OCI-M2 (cell line): ENCODE measurements around the gene LNP1.

Experiments
- DNase-seq: peaks from one replicate; lab custom pipeline; 2025; ENCODE audit not compliant: unreplicated experiment; lab: John Stamatoyannopoulos, UW

LNP1 gene

GRCh38 chr3:100399341-100400071, 1.8 kb upstream of the LNP1 start:
- DNase-seq, result no peak

- DNase-seq, result no peak
Measured at GRCh38 chr3:100400419-100400779, 940 bp upstream of the LNP1 start.

- DNase-seq, result no peak
Measured at GRCh38 chr3:100401674-100402041, 319 bp downstream of the LNP1 start.

- no peak for DNase-seq
Measured at GRCh38 chr3:100402256-100402655, 917 bp downstream of the LNP1 start.

GRCh38 chr3:100402891-100403290, 1.6 kb downstream of the LNP1 start:
- DNase-seq, result no peak

GRCh38 chr3:100403362-100404249, 2.3 kb downstream of the LNP1 start:
- DNase-seq, result no peak

GRCh38 chr3:100404250-100404548, 2.9 kb downstream of the LNP1 start:
- no peak for DNase-seq

GRCh38 chr3:100407164-100407563, 5.8 kb downstream of the LNP1 start:
- DNase-seq, result no peak

- DNase-seq, result no peak
Measured at GRCh38 chr3:100407977-100408532, 6.7 kb downstream of the LNP1 start.

GRCh38 chr3:100411091-100411982, 10.0 kb downstream of the LNP1 start:
- no peak for DNase-seq

- DNase-seq, result no peak
Measured at GRCh38 chr3:100412912-100413590, 11.7 kb downstream of the LNP1 start.

- no peak for DNase-seq
Measured at GRCh38 chr3:100413613-100414012, 12.3 kb downstream of the LNP1 start.

- no peak for DNase-seq
Measured at GRCh38 chr3:100416176-100416575, 14.8 kb downstream of the LNP1 start.

- no peak for DNase-seq
Measured at GRCh38 chr3:100416863-100417262, 15.5 kb downstream of the LNP1 start.

GRCh38 chr3:100419406-100419805, 18.1 kb downstream of the LNP1 start:
- DNase-seq, result no peak

- DNase-seq, result no peak
Measured at GRCh38 chr3:100420885-100421284, 19.5 kb downstream of the LNP1 start.

- DNase-seq, result no peak
Measured at GRCh38 chr3:100423611-100424010, 22.3 kb downstream of the LNP1 start.

- no peak for DNase-seq
Measured at GRCh38 chr3:100424261-100424660, 22.9 kb downstream of the LNP1 start.

- no peak for DNase-seq
Measured at GRCh38 chr3:100425316-100425715, 24.0 kb downstream of the LNP1 start.

- DNase-seq, result no peak
Measured at GRCh38 chr3:100426067-100426682, 24.8 kb downstream of the LNP1 start.
